Suprapubic skin (tissue), 4 donors: ENCODE measurements around the gene ATP6V1F. TPM values are rescaled to one million over a fixed set of nuclear protein-coding genes. Genes with fewer than 3 reads are reported as not detected.
A peak's percentile ranks its signal among the peaks of the same experiment; 100 is the strongest.

Source experiments
- DNase-seq, 2 donors: peaks; one replicate each; pipeline ENCODE4 v3.0.0-alpha.2; 2019; ENCODE audit warnings: low spot score in 2 of 2
- H3K27ac ChIP-seq: fragments of 200-600 bp; sonication (generic); one replicate; pipeline ENCODE4 v1.5.1; 2019
- H3K27me3 ChIP-seq: fragments of 200-600 bp; sonication (generic); one replicate; pipeline ENCODE4 v1.5.1; 2019
- H3K36me3 ChIP-seq: fragments of 200-600 bp; sonication (generic); one replicate; pipeline ENCODE4 v1.5.1; 2019
- H3K4me1 ChIP-seq: fragments of 200-600 bp; sonication (generic); one replicate; pipeline ENCODE4 v1.5.1; 2019
- H3K4me3 ChIP-seq: fragments of 200-600 bp; sonication (generic); one replicate; pipeline ENCODE4 v1.5.1; 2019; ENCODE audit warnings: mild to moderate bottlenecking
- H3K9me3 ChIP-seq: fragments of 200-600 bp; sonication (generic); one replicate; pipeline ENCODE4 v1.5.1; 2019
- CTCF ChIP-seq, 2 donors: fragments of 200-600 bp in 1 of 2; fragments of 450-650 bp in 1 of 2; sonication (generic) in 1 of 2; IDR thresholded peaks; one replicate each; pipeline ENCODE4 v1.5.1; 2016 to 2019; ENCODE audit warnings: antibody characterized with exemption in 2 of 2, mild to moderate bottlenecking in 1 of 2, moderate library complexity in 1 of 2
- EP300 ChIP-seq: sonication (generic); formaldehyde crosslinking; IDR thresholded peaks from one replicate; pipeline ENCODE4 v1.6.1; 2017; ENCODE audit warnings: antibody characterized with exemption
- POLR2A ChIP-seq, 2 donors: fragments of 450-650 bp; IDR thresholded peaks; one replicate each; pipeline ENCODE4 v1.6.1; 2017; ENCODE audit warnings: antibody characterized with exemption in 2 of 2, mild to moderate bottlenecking in 2 of 2, moderate library complexity in 2 of 2
- POLR2AphosphoS5 ChIP-seq, 3 donors: sonication (generic); formaldehyde crosslinking; IDR thresholded peaks; one replicate each; pipeline ENCODE4 v1.6.1; 2017; ENCODE audit warnings: antibody characterized with exemption in 3 of 3
- WGBS: methylation state at CpG from one replicate; pipeline ENCODE4 v1.1.5; 2018; 5-methylcytosine and 5-hydroxymethylcytosine counted together
- total RNA-seq, 4 donors: library from RNA; depleted of rRNA; stranded (reverse); fragments of >200 nt; gene quantifications; one replicate each; pipeline ENCODE4 v1.1.0, GENCODE V29; 2016

ATP6V1F gene
- total RNA-seq, 4 donors from 2014 or later, result 78.4 to 165 (median 148) TPM

GRCh38 chr7:128858380-128859231, 4.0 kb upstream of the ATP6V1F start:
- no peaks in the 10 kb centered on the region for H3K9me3 ChIP-seq
- no peak overlapping the region for H3K4me3 ChIP-seq
- 65% methylated on average over 11 of the region's 18 CpGs for WGBS
- H3K27ac ChIP-seq, result peak overlapping the region; percentile 54
- H3K27me3 ChIP-seq, result no peaks in the 10 kb centered on the region
- H3K4me1 ChIP-seq, result peaks cover 48% of the 10 kb centered on the region
- peaks cover 11% of the 10 kb centered on the region for H3K36me3 ChIP-seq
- TF ChIP-seq EP300, result no peak
- no peak for DNase-seq

GRCh38 chr7:128859232-128860157, 3.2 kb upstream of the ATP6V1F start:
- Histone ChIP-seq H3K36me3 (peaks cover 7% of the 10 kb centered on the region), H3K4me1 (peaks cover 56% of the 10 kb centered on the region), H3K27me3 (no peaks in the 10 kb centered on the region), H3K4me3 (no peak overlapping the region), H3K9me3 (no peaks in the 10 kb centered on the region), H3K27ac (peak overlapping the region; percentile 54)
- TF ChIP-seq POLR2AphosphoS5 (IDR thresholded peaks at IDR 0.05) (no peak), POLR2A (IDR thresholded peaks at IDR 0.05) (no peak), EP300 (no peak), CTCF (IDR thresholded peaks at IDR 0.05) (no peak)
- DNase-seq, result no peak
- 51% methylated on average over 12 of the region's 12 CpGs for WGBS

GRCh38 chr7:128860158-128861073, 2.2 kb upstream of the ATP6V1F start:
- H3K27ac ChIP-seq, result no peak overlapping the region
- H3K27me3 ChIP-seq, result no peaks in the 10 kb centered on the region
- no peak overlapping the region for H3K4me3 ChIP-seq
- no peaks in the 10 kb centered on the region for H3K9me3 ChIP-seq
- TF ChIP-seq POLR2AphosphoS5 (IDR thresholded peaks at IDR 0.05), result no peak
- no peak for TF ChIP-seq EP300
- TF ChIP-seq POLR2A (IDR thresholded peaks at IDR 0.05), result no peak
- peaks cover 53% of the 10 kb centered on the region for H3K4me1 ChIP-seq
- peaks cover 7% of the 10 kb centered on the region for H3K36me3 ChIP-seq
- 62% methylated on average over 10 of the region's 10 CpGs for WGBS
- DNase-seq, result no peak

GRCh38 chr7:128861957-128862570, 592 bp upstream of the ATP6V1F start:
- H3K27me3 ChIP-seq, result no peaks in the 10 kb centered on the region
- no peak overlapping the region for H3K27ac ChIP-seq
- TF ChIP-seq EP300, result no peak
- no peak for TF ChIP-seq CTCF (IDR thresholded peaks at IDR 0.05)
- no peak for TF ChIP-seq POLR2A (IDR thresholded peaks at IDR 0.05)
- TF ChIP-seq POLR2AphosphoS5 (IDR thresholded peaks at IDR 0.05), result no peak
- 73% methylated on average over 15 of the region's 15 CpGs for WGBS
- peaks cover 47% of the 10 kb centered on the region for H3K4me1 ChIP-seq
- peak overlapping the region; percentile 64 for H3K4me3 ChIP-seq
- no peaks in the 10 kb centered on the region for H3K9me3 ChIP-seq
- peaks cover 18% of the 10 kb centered on the region for H3K36me3 ChIP-seq
- no peak for DNase-seq

- Histone ChIP-seq H3K4me1 (peaks cover 48% of the 10 kb centered on the region), H3K9me3 (no peaks in the 10 kb centered on the region), H3K27me3 (no peaks in the 10 kb centered on the region), H3K4me3 (peak overlapping the region; percentile 64), H3K36me3 (peaks cover 18% of the 10 kb centered on the region), H3K27ac (peak overlapping the region; percentile 79)
- TF ChIP-seq EP300 (no peak), CTCF (IDR thresholded peaks at IDR 0.05) (peak in 1 of 2 donors; percentile 54), POLR2AphosphoS5 (IDR thresholded peaks at IDR 0.05) (no peak), POLR2A (IDR thresholded peaks at IDR 0.05) (no peak)
- 0% methylated on average over 6 of the region's 6 CpGs for WGBS
- no peak for DNase-seq
Observed at GRCh38 chr7:128863433-128863989, 855 bp downstream of the ATP6V1F start.
